GM06990 (cell line): ENCODE results near the gene AMPD3.

Source experiments
- DNase-seq: peaks from one replicate; pipeline ENCODE4 v3.0.0-alpha.2; 2011; ENCODE audit not compliant: insufficient read length; ENCODE audit errors: extremely low read depth
- H3K27me3 ChIP-seq: replicated peaks from 2 replicates; pipeline ENCODE4 v1.6.0; 2011; ENCODE audit warnings: low read length; ENCODE audit not compliant: control insufficient read depth, insufficient read depth
- H3K36me3 ChIP-seq: 2 replicates; pipeline ENCODE4 v1.5.1; 2011; ENCODE audit warnings: low read length; ENCODE audit not compliant: control insufficient read depth, insufficient read depth
- H3K4me3 ChIP-seq: replicated peaks from 2 replicates; pipeline ENCODE4 v1.5.1; 2011; ENCODE audit warnings: low read depth, mild to moderate bottlenecking, control low read depth, low read length
- TF ChIP-seq, protein P1 (sequence below): IDR thresholded peaks from 2 replicates; pipeline ENCODE4 v1.5.1; 2011; ENCODE audit warnings: low read length, control low read depth, mild to moderate bottlenecking, inconsistent platforms; ENCODE audit not compliant: insufficient read depth, poor library complexity, severe bottlenecking

Gene AMPD3

DNA sequence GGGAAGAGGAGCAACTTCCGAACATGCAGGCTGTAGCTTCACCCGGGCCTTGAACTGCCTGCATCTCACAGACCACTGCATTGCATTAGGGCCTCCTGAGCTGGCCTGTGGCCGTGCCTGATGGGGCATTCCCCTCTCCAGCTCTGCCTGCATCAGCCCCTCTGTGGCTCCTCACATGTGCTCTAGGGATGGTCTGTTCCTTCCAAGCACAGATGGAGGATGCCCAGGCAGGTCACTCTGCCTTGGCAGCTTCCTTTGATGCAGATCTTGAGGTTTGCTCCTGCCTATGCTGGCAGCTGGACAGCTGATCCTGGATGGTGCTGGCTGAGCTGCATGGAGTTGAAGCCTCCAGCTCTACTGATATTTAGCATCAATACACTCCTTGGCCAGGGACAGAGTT lies 28.5 kb downstream of the AMPD3 start:
- H3K36me3 ChIP-seq = peaks cover 35% of the 10 kb centered on the region
- H3K4me3 ChIP-seq = no peak overlapping the region
- no peaks in the 10 kb centered on the region for H3K27me3 ChIP-seq
- no peak for DNase-seq
- TF ChIP-seq, protein P1, sequence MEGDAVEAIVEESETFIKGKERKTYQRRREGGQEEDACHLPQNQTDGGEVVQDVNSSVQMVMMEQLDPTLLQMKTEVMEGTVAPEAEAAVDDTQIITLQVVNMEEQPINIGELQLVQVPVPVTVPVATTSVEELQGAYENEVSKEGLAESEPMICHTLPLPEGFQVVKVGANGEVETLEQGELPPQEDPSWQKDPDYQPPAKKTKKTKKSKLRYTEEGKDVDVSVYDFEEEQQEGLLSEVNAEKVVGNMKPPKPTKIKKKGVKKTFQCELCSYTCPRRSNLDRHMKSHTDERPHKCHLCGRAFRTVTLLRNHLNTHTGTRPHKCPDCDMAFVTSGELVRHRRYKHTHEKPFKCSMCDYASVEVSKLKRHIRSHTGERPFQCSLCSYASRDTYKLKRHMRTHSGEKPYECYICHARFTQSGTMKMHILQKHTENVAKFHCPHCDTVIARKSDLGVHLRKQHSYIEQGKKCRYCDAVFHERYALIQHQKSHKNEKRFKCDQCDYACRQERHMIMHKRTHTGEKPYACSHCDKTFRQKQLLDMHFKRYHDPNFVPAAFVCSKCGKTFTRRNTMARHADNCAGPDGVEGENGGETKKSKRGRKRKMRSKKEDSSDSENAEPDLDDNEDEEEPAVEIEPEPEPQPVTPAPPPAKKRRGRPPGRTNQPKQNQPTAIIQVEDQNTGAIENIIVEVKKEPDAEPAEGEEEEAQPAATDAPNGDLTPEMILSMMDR = no peak

DNA sequence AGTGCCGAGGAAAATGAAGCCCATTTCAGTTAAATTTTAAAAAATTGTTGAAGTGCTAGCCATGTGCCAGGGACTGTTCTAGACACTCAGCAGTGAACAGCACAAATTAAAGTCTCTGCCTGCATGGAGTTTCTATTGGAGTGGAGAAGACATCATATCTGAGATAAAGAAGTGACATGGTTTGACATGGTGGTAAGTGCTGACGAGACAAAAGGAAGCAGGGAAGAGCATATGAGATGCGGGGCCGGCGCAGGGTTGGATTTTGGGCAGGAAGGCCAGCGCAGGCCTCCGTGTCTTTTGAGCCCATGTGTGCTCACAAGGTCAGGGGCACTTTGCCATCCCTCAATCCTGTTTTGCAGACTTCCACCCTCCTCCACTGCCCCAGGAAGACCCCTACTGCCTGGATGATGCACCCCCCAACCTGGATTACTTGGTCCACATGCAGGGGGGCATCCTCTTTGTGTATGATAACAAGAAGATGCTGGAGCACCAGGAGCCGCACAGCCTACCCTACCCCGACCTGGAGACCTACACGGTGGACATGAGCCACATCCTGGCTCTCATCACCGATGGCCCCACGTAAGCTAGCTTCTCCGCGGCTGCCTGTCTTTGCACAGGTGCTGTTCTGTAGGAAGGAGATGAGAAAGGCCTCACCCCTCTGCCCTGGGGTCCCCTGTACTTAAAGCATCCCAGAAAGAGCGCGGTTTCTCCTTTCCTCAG lies 29.6 kb downstream of the AMPD3 start:
- Histone ChIP-seq H3K36me3 (peaks cover 33% of the 10 kb centered on the region), H3K4me3 (no peak overlapping the region), H3K27me3 (no peaks in the 10 kb centered on the region)
- no peak for DNase-seq
- TF ChIP-seq, protein P1 = no peak

DNA sequence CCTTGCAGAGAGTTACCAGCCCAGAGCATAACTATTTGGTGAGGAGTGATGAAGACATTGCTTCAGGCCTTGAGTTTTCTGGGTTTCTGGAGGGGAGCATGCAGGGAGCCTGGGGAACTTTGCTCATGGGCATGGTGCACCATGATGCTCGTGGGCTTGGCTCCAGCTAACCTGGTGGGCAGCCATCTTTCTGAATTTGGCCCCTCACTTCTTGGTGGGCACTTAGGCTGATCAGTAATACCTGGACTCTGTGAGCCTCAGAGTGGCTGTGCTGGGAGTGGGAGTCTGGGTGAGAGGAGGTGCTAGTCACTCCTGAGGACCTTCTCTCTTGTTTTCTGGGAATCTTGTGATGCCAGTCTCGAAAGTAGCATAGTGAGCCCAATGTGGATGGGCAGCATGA lies 30.6 kb downstream of the AMPD3 start:
- Histone ChIP-seq H3K4me3 (no peak overlapping the region), H3K36me3 (peaks cover 33% of the 10 kb centered on the region), H3K27me3 (no peaks in the 10 kb centered on the region)
- DNase-seq = no peak
- TF ChIP-seq, protein P1 = no peak

DNA sequence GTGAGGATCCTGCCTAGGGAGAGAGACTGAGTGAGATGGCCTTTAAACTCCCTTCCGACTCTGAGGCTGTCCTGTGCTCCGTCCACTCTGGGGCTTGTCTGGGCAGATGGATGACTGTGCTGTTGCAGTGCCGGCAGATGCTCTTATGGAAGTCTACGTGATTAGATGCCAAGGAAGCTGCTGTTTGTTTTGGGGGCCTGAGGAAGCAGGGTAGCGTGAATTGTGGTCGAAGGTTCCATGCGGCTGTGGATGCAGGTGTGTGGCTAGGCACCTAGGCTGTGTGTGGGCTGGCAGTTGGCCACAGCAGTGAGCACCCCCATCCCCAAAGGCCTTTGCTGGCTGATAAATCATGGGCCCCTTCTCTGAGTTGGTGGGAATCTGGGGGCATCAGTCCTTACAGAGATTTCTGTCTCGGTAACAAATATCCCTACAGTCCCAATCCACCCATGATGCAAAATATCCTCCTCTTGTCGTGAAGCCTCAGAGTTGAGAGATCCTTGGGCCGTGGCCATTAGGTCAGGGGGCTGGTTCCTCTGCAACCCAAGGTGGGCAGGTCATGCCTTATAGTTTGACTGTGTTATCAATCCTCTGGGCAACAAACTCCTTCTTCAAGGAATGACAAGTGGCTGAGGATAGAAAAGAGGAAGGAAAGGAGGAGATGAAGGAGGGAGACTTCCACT lies 31.2 kb downstream of the AMPD3 start:
- TF ChIP-seq, protein P1 = no peak

DNA sequence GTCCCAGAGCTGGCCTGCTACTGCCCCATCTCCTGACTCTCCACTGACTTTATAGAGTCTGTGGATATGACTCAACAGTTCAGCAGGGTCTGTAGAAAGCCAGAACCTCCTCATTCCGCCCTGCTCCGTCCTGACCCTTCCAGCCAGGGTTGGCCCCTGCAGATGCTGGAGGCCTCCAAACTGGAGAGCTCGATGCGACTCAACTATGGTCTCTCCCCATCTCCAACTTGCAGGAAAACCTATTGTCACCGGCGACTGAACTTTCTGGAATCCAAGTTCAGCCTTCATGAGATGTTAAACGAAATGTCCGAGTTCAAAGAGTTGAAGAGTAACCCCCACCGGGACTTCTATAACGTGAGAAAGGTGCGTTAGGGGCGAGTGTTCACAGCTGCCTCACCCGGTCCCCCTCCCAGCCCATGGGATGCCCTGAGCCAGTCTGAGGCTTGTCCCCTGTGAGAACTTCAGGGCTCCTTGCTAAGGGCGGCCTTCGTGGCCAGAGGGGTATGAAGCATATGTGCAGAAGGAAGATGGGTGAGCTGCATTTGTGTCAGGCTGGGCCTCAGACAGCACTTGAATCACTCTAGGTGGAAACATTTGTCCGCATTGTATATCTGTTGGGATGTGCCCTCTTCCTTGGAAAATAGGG lies 32.1 kb downstream of the AMPD3 start:
- Histone ChIP-seq H3K4me3 (no peak overlapping the region), H3K36me3 (peaks cover 36% of the 10 kb centered on the region), H3K27me3 (no peaks in the 10 kb centered on the region)
- TF ChIP-seq, protein P1 = no peak
- DNase-seq = no peak

More for the DNA sequence above, 31.2 kb downstream of the AMPD3 start:
- DNase-seq = no peak
- H3K4me3 ChIP-seq = no peak overlapping the region
- no peaks in the 10 kb centered on the region for H3K27me3 ChIP-seq
- H3K36me3 ChIP-seq = peaks cover 39% of the 10 kb centered on the region
